SK-N-SH (cell line): ENCODE results near the gene VAMP1.

Experiments
- MEF2A ChIP-seq: IDR thresholded peaks from 2 replicates; pipeline ENCODE4 v1.4.0; 2012; ENCODE audit warnings: low read depth, borderline replicate concordance
- NFIC ChIP-seq: IDR thresholded peaks from 2 replicates; pipeline ENCODE4 v1.4.0; 2012; ENCODE audit warnings: borderline replicate concordance
- RCOR1 ChIP-seq: fragments of 150-350 bp; IDR thresholded peaks from 2 replicates; pipeline ENCODE4 v1.6.1; 2017; ENCODE audit warnings: antibody characterized with exemption, low read length
- REST ChIP-seq: IDR thresholded peaks from 2 replicates; pipeline ENCODE4 v1.6.1; 2012; ENCODE audit warnings: mild to moderate bottlenecking, low read depth, low read length, moderate library complexity
- RXRA ChIP-seq: IDR thresholded peaks from 2 replicates; pipeline ENCODE4 v1.4.0; 2012; ENCODE audit warnings: low read depth, mild to moderate bottlenecking, borderline replicate concordance
- YY1 ChIP-seq: IDR thresholded peaks from 2 replicates; pipeline ENCODE4 v1.4.0; 2012; ENCODE audit warnings: low read depth, mild to moderate bottlenecking
- ZBTB33 ChIP-seq: IDR thresholded peaks from 2 replicates; pipeline ENCODE4 v1.4.0; 2012; ENCODE audit warnings: low read depth, borderline replicate concordance
- TF ChIP-seq, protein P1 (sequence below): fragments of 200-600 bp; sonication (generic); IDR thresholded peaks from 2 replicates; pipeline ENCODE4 v1.6.1; 2017; ENCODE audit warnings: antibody characterized with exemption, mild to moderate bottlenecking, moderate library complexity

GRCh38 chr12:6493497-6494257 lies 23.2 kb upstream of the VAMP1 start, which contains the start of gene NCAPD2:
- TF ChIP-seq, protein P1, sequence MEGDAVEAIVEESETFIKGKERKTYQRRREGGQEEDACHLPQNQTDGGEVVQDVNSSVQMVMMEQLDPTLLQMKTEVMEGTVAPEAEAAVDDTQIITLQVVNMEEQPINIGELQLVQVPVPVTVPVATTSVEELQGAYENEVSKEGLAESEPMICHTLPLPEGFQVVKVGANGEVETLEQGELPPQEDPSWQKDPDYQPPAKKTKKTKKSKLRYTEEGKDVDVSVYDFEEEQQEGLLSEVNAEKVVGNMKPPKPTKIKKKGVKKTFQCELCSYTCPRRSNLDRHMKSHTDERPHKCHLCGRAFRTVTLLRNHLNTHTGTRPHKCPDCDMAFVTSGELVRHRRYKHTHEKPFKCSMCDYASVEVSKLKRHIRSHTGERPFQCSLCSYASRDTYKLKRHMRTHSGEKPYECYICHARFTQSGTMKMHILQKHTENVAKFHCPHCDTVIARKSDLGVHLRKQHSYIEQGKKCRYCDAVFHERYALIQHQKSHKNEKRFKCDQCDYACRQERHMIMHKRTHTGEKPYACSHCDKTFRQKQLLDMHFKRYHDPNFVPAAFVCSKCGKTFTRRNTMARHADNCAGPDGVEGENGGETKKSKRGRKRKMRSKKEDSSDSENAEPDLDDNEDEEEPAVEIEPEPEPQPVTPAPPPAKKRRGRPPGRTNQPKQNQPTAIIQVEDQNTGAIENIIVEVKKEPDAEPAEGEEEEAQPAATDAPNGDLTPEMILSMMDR: peak; percentile 37
- TF ChIP-seq RXRA: no peak
- no peak for TF ChIP-seq ZBTB33
- TF ChIP-seq RCOR1: no peak
- TF ChIP-seq REST: 0 out of 2 replicates have a peak, but pooled peaks have one; percentile 29
- TF ChIP-seq NFIC: no peak
- no peak for TF ChIP-seq MEF2A
- no peak for TF ChIP-seq YY1
